Left ventricle myocardium inferior (tissue), 1 donor: ENCODE data around the gene COLGALT1. TPM values are rescaled to one million over a fixed set of nuclear protein-coding genes. Genes with fewer than 3 reads are reported as not detected.

Experiments used
- DNase-seq: peaks from one replicate; pipeline ENCODE4 v3.0.0-alpha.2; 2020
- H3K27ac ChIP-seq: fragments of 200-600 bp; replicated peaks from 2 replicates; pipeline ENCODE4 v1.8.0; 2021
- H3K27me3 ChIP-seq: fragments of 200-600 bp; 2 replicates; pipeline ENCODE4 v1.8.0; 2021; ENCODE audit warnings: low read depth
- H3K36me3 ChIP-seq: fragments of 200-600 bp; 2 replicates; pipeline ENCODE4 v1.8.0; 2021
- H3K4me1 ChIP-seq: fragments of 200-600 bp; 2 replicates; pipeline ENCODE4 v1.8.0; 2021
- H3K4me3 ChIP-seq: fragments of 200-600 bp; 2 replicates; pipeline ENCODE4 v1.8.0; 2021; ENCODE audit warnings: mild to moderate bottlenecking, moderate library complexity
- H3K9me3 ChIP-seq: fragments of 200-600 bp; replicated peaks from 2 replicates; pipeline ENCODE4 v1.8.0; 2021
- CTCF ChIP-seq: fragments of 200-600 bp; IDR thresholded peaks from 2 replicates; pipeline ENCODE4 v1.8.0; 2021; ENCODE audit warnings: antibody characterized with exemption, mild to moderate bottlenecking, borderline replicate concordance
- intact Hi-C: fragments of 100-400 bp; cut with micrococcal nuclease; formaldehyde crosslinking; loops from one replicate; pipeline ENCODE4 v1.11.0; 2022
- total RNA-seq: library from RNA; stranded (reverse); fragmentation: NEBNext Ultra II Directional; extraction: Animal tissue kit (Norgen Biotek cat#: 25700); gene quantifications from one replicate; pipeline ENCODE4 v1.2.1, GENCODE V29; 2021
- donor health status: DM: no; HTN: yes; CAD: no; lungs with severe emphysema.

Gene COLGALT1
- total RNA-seq, 1 donor from 2014 or later = 31.2 TPM

GRCh38 chr19:17626456-17627015 lies 71.1 kb downstream of the COLGALT1 start:
- no peak for TF ChIP-seq CTCF
- Histone ChIP-seq H3K4me3 (no peak overlapping the region), H3K36me3 (no peaks in the 10 kb centered on the region), H3K9me3 (peaks cover 13% of the 10 kb centered on the region), H3K27ac (no peak overlapping the region), H3K27me3 (peaks cover 5% of the 10 kb centered on the region), H3K4me1 (no peaks in the 10 kb centered on the region)
- no peak for DNase-seq
- intact Hi-C loops = no loop called here

- H3K9me3 ChIP-seq = peaks cover 7% of the 10 kb centered on the region
- intact Hi-C loops = no loop called here
- no peak for TF ChIP-seq CTCF
These were observed 71.7 kb downstream of the COLGALT1 start for GRCh38 chr19:17627161-17627560.

GRCh38 chr19:17627921-17628320 lies 72.5 kb downstream of the COLGALT1 start:
- H3K27ac ChIP-seq = no peak overlapping the region
- no peaks in the 10 kb centered on the region for H3K36me3 ChIP-seq
- H3K4me3 ChIP-seq = no peak overlapping the region
- no peaks in the 10 kb centered on the region for H3K4me1 ChIP-seq
- H3K27me3 ChIP-seq = peaks cover 5% of the 10 kb centered on the region
- DNase-seq = no peak
- H3K9me3 ChIP-seq = no peaks in the 10 kb centered on the region
- TF ChIP-seq CTCF = no peak
- intact Hi-C loops = no loop called here

More at GRCh38 chr19:17627161-17627560, 71.7 kb downstream of the COLGALT1 start:
- Histone ChIP-seq H3K4me3 (no peak overlapping the region), H3K27me3 (peaks cover 5% of the 10 kb centered on the region), H3K36me3 (no peaks in the 10 kb centered on the region), H3K27ac (no peak overlapping the region), H3K4me1 (no peaks in the 10 kb centered on the region)
- no peak for DNase-seq

GRCh38 chr19:17629760-17630159 lies 74.3 kb downstream of the COLGALT1 start:
- Histone ChIP-seq H3K9me3 (no peaks in the 10 kb centered on the region), H3K27me3 (peaks cover 5% of the 10 kb centered on the region), H3K4me3 (no peak overlapping the region), H3K4me1 (no peaks in the 10 kb centered on the region), H3K27ac (no peak overlapping the region), H3K36me3 (no peaks in the 10 kb centered on the region)
- no peak for TF ChIP-seq CTCF
- DNase-seq = no peak
- intact Hi-C loops = no loop called here

- Histone ChIP-seq H3K4me3 (no peak overlapping the region), H3K27me3 (peaks cover 5% of the 10 kb centered on the region), H3K36me3 (no peaks in the 10 kb centered on the region), H3K4me1 (no peaks in the 10 kb centered on the region), H3K9me3 (no peaks in the 10 kb centered on the region), H3K27ac (no peak overlapping the region)
- no peak for TF ChIP-seq CTCF
- DNase-seq = no peak
- intact Hi-C loops = no loop called here
These were observed 77.1 kb downstream of the COLGALT1 start for GRCh38 chr19:17632577-17632976.

Other genes starting within 250 kb of the COLGALT1 start
- gene MRPL34, start 249.8 kb upstream of the COLGALT1 start, total RNA-seq = 206 TPM
- gene DDA1, start 246.1 kb upstream of the COLGALT1 start, total RNA-seq = 35.7 TPM
- gene ANO8, start 220.8 kb upstream of the COLGALT1 start, total RNA-seq = 6.8 TPM
- gene GTPBP3, start 218.1 kb upstream of the COLGALT1 start, total RNA-seq = 10.8 TPM
- 36.9 TPM for gene PLVAP, start 178.3 kb upstream of the COLGALT1 start, total RNA-seq
- gene CCDC194, start 161.5 kb upstream of the COLGALT1 start, total RNA-seq = not detected
- 42.2 TPM for gene BST2, start 150.0 kb upstream of the COLGALT1 start, total RNA-seq
- gene MVB12A, start 135.6 kb upstream of the COLGALT1 start, total RNA-seq = 19.6 TPM
- 0.14 TPM for gene TMEM221, start 107.0 kb upstream of the COLGALT1 start, total RNA-seq
- gene NXNL1, start 94.7 kb upstream of the COLGALT1 start, total RNA-seq = 0.33 TPM
- 59.3 TPM for gene SLC27A1, start 85.1 kb upstream of the COLGALT1 start, total RNA-seq
- 19.9 TPM for gene PGLS, start 44.0 kb upstream of the COLGALT1 start, total RNA-seq
- gene UNC13A, start 132.7 kb downstream of the COLGALT1 start, total RNA-seq = 0.05 TPM
- 21.4 TPM for gene MAP1S, start 163.8 kb downstream of the COLGALT1 start, total RNA-seq
- gene FCHO1, start 195.8 kb downstream of the COLGALT1 start, total RNA-seq = 0.71 TPM
- not detected for gene B3GNT3, start 239.5 kb downstream of the COLGALT1 start, total RNA-seq